Measurements from ENCODE around the gene ZFYVE28.

GRCh38 chr4:2445130-2445529 lies 26.7 kb upstream of the ZFYVE28 start:
- no peak for TF ChIP-seq CTCF (IDR thresholded peaks at IDR 0.05; ENCODE audit: low read depth, low read length, poor library complexity, severe bottlenecking)
- TF ChIP-seq EZH2phosphoT487 (IDR thresholded peaks at IDR 0.05; ENCODE audit: borderline replicate concordance, low read length) = no peak
